COLO668 (cell line): ENCODE data around the gene EPHB3.
"Not testable (repeated sequence)": the region's sequence is repeated elsewhere in the genome, so short reads cannot be mapped to it uniquely, and the experiment has no call there.

Experiments
- DNase-seq: peaks from one replicate; lab custom pipeline; 2025; ENCODE audit not compliant: unreplicated experiment; lab: John Stamatoyannopoulos, UW

EPHB3 gene

DNA sequence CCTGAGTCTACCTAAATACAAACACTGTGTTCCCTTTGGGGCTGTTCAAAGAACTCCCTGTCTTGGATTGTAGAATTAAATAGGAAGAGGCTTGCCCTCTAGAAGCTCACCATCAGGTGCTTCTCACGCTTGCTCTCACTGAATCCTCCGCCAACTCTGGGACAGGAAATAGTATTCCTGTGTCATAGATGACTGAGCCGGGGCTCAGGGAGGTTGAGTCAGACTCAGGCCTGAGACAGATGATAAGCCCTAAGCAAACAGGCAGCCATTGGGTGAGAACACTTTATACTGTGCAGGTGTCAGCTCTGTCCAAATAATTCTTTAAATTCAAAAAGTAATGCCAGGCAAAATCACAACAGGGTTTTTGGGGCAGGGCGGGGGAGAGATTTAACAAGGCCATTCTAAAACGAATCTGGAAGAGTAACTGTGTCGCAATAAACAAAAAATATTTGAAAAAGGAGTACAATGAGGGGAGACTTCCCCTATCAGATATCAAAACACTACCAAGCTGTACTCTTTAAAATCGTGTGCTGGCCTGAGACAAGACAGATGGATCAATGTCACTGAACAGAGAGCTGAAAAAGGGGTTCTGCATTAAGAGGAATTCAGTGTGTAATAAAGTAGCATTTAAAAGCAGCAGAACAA lies 59.0 kb downstream of the EPHB3 start:
- no peak for DNase-seq

DNA sequence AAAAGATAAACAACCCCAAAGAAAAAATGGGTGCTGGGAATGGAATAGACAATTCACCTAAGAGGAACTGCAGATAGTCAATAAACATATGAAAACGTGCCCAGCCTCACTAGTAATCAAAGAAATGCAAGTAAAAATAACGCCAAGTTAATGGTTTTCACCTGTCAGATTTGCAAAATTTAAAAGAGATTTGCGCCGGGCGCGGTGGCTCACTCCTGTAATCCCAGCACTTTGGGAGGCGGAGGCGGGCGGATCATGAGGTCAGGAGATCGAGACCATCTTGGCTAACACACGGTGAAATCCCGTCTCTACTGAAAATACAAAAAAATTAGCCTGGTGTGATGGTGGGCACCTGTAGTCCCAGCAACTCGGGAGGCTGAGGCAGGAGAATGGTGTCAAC lies 60.6 kb downstream of the EPHB3 start:
- not testable (repeated sequence) for DNase-seq

DNA sequence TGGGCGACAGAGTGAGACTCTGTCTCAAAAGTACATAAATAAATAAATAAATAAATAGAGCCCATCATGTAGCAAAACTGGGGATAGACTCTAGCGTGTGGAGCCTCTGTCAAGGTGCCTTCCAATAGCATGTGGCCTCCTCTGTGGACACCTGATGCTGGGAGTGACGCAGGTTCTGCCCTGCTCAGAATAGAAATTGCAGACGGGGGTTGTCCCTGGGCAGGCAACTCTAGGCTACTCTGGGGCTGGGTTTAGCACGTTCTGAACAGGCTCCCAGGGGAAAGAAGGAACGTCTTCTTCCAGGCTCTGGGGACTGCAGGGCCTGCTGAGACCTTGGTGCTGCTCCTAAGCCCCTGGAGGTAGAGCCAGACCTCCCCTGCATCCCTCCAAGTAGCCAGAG lies 65.3 kb downstream of the EPHB3 start:
- no peak for DNase-seq

DNA sequence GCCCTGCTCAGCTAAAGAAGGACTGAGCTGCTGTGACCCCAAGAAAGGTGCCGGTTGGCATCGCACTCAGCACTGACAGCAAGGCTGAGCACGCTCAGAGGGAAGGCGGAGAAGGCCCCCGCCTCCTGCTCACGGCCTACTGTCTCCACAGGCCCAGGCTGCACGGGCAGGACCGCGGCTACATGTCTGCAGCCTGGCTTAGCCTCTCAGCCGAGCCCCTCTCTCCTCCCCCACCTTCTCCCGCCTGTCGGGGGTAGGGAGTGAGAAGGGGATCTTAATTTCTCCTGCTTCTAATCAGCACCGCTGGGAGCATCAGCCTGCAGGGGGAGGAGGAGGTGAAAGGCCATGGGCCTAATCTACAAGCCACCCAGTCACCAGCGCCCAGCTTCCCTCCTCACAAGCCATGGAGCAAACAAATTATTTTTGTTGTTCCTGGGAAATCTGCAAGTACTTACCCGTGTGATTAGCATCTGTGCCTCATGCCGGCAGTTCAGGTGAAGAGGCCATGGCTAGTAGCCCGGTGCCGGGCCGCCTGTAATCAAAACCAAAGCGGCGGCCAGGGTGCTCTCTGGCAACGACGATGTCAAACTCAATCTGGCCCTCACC lies 68.1 kb downstream of the EPHB3 start:
- DNase-seq = no peak

DNA sequence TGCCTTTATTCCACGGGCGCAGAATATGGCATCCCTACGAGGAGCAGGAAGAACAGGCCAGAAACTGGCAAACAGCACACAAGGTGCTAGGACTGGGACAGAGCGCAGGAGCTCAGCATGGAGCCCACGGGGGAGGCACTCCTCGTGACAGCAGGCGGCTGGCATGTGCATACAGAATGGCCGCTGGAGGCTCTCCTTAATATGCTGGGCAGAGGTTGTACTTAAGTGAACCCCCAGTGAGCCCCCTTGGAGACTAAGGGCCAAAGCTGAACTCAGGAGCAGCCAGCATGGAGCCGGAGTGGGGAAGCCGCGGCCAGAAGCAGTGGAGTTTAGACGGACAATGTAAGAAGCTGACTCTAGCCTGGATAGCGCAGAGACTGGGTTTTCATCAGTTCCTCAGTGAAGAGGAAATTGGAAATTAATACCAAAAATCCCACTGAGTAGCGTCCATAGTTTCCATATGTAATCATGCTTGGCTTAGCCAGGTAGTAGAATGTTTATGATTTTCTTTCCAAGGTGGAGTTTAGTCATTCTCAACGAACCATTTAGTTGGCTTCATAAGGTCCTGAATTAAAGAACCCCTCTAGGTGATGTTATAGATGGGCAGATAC lies 69.4 kb downstream of the EPHB3 start:
- DNase-seq = no peak

DNA sequence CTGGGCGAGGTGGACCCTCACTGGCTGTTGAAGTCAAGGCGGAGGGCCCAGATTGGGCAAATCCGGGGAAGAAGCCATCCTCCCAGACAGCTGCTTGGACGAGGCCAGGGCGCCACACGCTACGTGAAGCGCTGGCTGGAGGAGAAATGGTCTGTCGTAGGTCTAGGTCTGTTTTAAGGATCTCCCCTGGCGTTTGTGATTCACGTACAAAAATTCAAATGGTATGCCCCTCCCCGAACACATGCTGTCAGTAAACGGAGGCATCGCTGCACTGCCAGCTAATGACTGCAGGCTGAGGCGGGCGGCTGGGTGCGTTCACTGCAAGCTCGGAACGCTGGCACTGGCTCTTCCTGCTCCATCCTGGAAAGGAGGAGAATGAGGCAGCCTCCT lies 69.9 kb downstream of the EPHB3 start:
- DNase-seq = no peak
